Upper lobe of left lung (tissue), 4 donors: ENCODE data around the gene EML1.

Experiments used
- CTCF ChIP-seq, 6 experiments: fragments of 450-650 bp in 4 of 6; fragments of 200-600 bp in 2 of 6; sonication (generic) in 2 of 6; IDR thresholded peaks; one replicate each; pipeline ENCODE4 v1.5.1; 2016 to 2019; ENCODE audit warnings: antibody characterized with exemption in 6 of 6
- POLR2A ChIP-seq, 4 donors: fragments of 450-650 bp; IDR thresholded peaks; one replicate each; pipeline ENCODE4 v1.5.1; 2016 to 2017; ENCODE audit warnings: antibody characterized with exemption in 4 of 4, mild to moderate bottlenecking in 2 of 4
- POLR2AphosphoS5 ChIP-seq, 2 donors: sonication (generic); formaldehyde crosslinking; IDR thresholded peaks; one replicate each; pipeline ENCODE4 v1.5.1; 2017; ENCODE audit warnings: antibody characterized with exemption in 2 of 2

GRCh38 chr14:99786511-99786989 is 6.7 kb upstream of the EML1 start:
- TF ChIP-seq POLR2AphosphoS5 (IDR thresholded peaks at IDR 0.05) (no peak), POLR2A (IDR thresholded peaks at IDR 0.05) (no peak), CTCF (IDR thresholded peaks at IDR 0.05) (no peak)
